Transverse colon (tissue), 4 donors: Measurements from ENCODE around the gene CREB3L4. TPM values are rescaled to one million over a fixed set of nuclear protein-coding genes. Genes with fewer than 3 reads are reported as not detected.

Source experiments
- DNase-seq: peaks from one replicate; pipeline ENCODE4 v3.0.0-alpha.2; 2019
- H3K27ac ChIP-seq, 4 donors: fragments of 200-600 bp; sonication (generic); 2 replicates each; pipeline ENCODE4 v1.5.1; 2016 to 2018; ENCODE audit warnings: inconsistent platforms in 4 of 4
- H3K27me3 ChIP-seq: fragments of 200-600 bp; sonication (generic); 2 replicates; pipeline ENCODE4 v1.5.1; 2017; ENCODE audit warnings: inconsistent platforms
- H3K36me3 ChIP-seq, 4 donors: fragments of 200-600 bp; sonication (generic); 2 replicates each; pipeline ENCODE4 v1.5.1; 2017 to 2019; ENCODE audit warnings: inconsistent platforms in 4 of 4
- H3K4me1 ChIP-seq, 4 donors: fragments of 200-600 bp; sonication (generic); 2 replicates each; pipeline ENCODE4 v1.5.1; 2017 to 2020; ENCODE audit warnings: inconsistent platforms in 4 of 4
- H3K4me3 ChIP-seq, 4 donors: fragments of 200-600 bp; sonication (generic); 1 replicate in 1 of 4; 2 replicates in 3 of 4; pipeline versions ENCODE4 v1.5.1 to v1.6.1; 2017 to 2019; ENCODE audit warnings: inconsistent platforms in 4 of 4
- H3K9me3 ChIP-seq, 2 donors: fragments of 200-600 bp; sonication (generic); 2 replicates each; pipeline ENCODE4 v1.5.1; 2017 to 2019; ENCODE audit warnings: inconsistent platforms in 2 of 2
- CTCF ChIP-seq, 5 experiments: fragments of 200-600 bp in 3 of 5; fragments of 450-650 bp in 2 of 5; sonication (generic) in 3 of 5; IDR thresholded peaks; 1 replicate in 2 of 5; 2 replicates in 3 of 5; pipeline ENCODE4 v1.5.1; 2016 to 2017; ENCODE audit warnings: antibody characterized with exemption in 5 of 5, inconsistent platforms in 3 of 5, mild to moderate bottlenecking in 2 of 5, moderate library complexity in 1 of 5
- EP300 ChIP-seq: sonication (generic); formaldehyde crosslinking; IDR thresholded peaks from one replicate; pipeline ENCODE4 v1.6.1; 2017; ENCODE audit warnings: antibody characterized with exemption, low read depth
- POLR2A ChIP-seq: fragments of 450-650 bp; IDR thresholded peaks from one replicate; pipeline ENCODE4 v1.6.1; 2016; ENCODE audit warnings: antibody characterized with exemption, mild to moderate bottlenecking, moderate library complexity
- POLR2AphosphoS5 ChIP-seq, 3 donors: sonication (generic); formaldehyde crosslinking; IDR thresholded peaks; one replicate each; pipeline ENCODE4 v1.6.1; 2016; ENCODE audit warnings: antibody characterized with exemption in 3 of 3
- WGBS, 2 donors: methylation state at CpG; one replicate each; pipeline ENCODE4 v1.1.5; 2018; ENCODE audit warnings: low coverage in 1 of 2; 5-methylcytosine and 5-hydroxymethylcytosine counted together
- in situ Hi-C, 4 donors: fragments of 200-750 bp; cut with MboI; loops; one replicate each; pipeline versions ENCODE4 v1.15.0 to v1.15.1; 2017; ENCODE audit warnings: low sequenced_read_pairs in 3 of 4, low pct_ligation_motif_present in 1 of 4, low pct_unique_long_range_greater_than_20kb in 1 of 4
- intact Hi-C: fragments of 100-400 bp; cut with DNase I; formaldehyde crosslinking; loops from one replicate; pipeline ENCODE4 v1.15.1; 2023; ENCODE audit warnings: low total_unique reads
- total RNA-seq, 4 donors: library from RNA; depleted of rRNA; stranded (reverse); fragments of >200 nt; gene quantifications; one replicate each; pipeline ENCODE4 v1.1.0, GENCODE V29; 2016

The CREB3L4 gene
- total RNA-seq, 4 donors from 2014 or later = 2.2 to 18.7 (median 11.6) TPM

DNA sequence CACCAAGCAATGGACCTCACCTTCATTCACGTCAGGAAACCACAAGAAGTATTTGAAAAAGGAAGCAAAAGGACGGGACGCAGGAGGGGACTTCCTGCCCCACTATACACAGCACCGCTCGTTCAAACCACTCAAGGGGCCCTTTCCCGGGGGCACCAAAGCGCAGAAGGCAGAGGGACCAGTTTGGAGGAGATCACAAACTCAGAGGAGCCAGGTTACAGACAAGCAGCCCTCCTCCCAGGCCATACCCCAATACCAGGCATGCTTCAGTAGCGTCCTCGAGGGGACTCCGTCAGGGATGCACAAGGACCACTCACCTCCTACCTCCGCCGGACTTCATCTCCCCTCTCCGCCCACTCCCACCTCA lies 10.0 kb upstream of the CREB3L4 start:
- peak; percentile 46 for DNase-seq
- Histone ChIP-seq H3K36me3 (peaks cover 0 to 3% (median 0%) of the 10 kb centered on the region in 4 donors), H3K27ac (peak overlapping the region; percentile 94 to 98 (median 96)), H3K4me1 (peaks cover 27 to 45% (median 36%) of the 10 kb centered on the region in 4 donors), H3K9me3 (no peaks in the 10 kb centered on the region), H3K27me3 (no peaks in the 10 kb centered on the region), H3K4me3 (peak overlapping the region; percentile 79 to 98 (median 91))
- TF ChIP-seq EP300 (no peak), POLR2AphosphoS5 (IDR thresholded peaks at IDR 0.05) (no peak), CTCF (IDR thresholded peaks at IDR 0.05) (no peak), POLR2A (no peak)
- WGBS, 2 donors = 0 to 1% methylated on average over 7 to 13 of the region's 13 CpGs
- in situ Hi-C loops = loop anchor here in 1 of 4 donors (25.0 kb wide), 1 partner anchor 295 kb away; the partner anchor contains the start of genes ILF2 and SNAPIN
- intact Hi-C loops = no loop called here

GRCh38 chr1:153958111-153958960 lies 9.4 kb upstream of the CREB3L4 start, which contains the start of gene CRTC2:
CRTC2 (minus strand) TSS chr1:153958612; CDS start chr1:153958497, 115 bp downstream.
- Histone ChIP-seq H3K4me3 (peak within 1 kb of the TSS; percentile 79 to 98 (median 91)), H3K4me1 (peaks cover 27 to 47% (median 38%) of the 10 kb centered on the region in 4 donors), H3K27ac (peak within 1 kb of the TSS; percentile 94 to 98 (median 96)), H3K9me3 (no peaks in the 10 kb centered on the region), H3K27me3 (no peaks in the 10 kb centered on the region), H3K36me3 (no peaks in the 10 kb centered on the region)
- intact Hi-C loops = no loop called here
- TF ChIP-seq EP300 (no peak), POLR2A (peak; percentile 82), POLR2AphosphoS5 (IDR thresholded peaks at IDR 0.05) (peak; percentile 75 to 86 (median 84))
- peak; percentile 99 for DNase-seq
- in situ Hi-C loops = loop anchor here in 1 of 4 donors (25.0 kb wide), 1 partner anchor 296 kb away; the partner anchor contains the start of genes ILF2 and SNAPIN
- WGBS, 2 donors = 0% methylated on average over 17 to 67 of the region's 75 CpGs

DNA sequence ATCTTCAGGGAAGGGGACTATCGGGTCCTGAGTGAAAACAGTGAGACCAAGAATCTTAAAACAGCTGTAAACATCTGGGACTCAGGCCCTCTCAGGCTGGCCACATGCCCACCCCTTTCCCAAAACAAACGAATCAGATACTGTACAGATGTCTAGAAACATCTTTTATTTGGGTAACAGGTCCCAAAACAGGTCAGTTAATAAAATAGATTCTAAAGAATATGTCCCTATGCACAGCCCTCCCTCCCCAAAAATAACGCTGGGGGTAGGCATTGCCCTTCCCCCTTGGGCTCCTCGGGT lies 8.8 kb upstream of the CREB3L4 start:
- intact Hi-C loops (no loop called here), in situ Hi-C loops (loop anchor here in 1 of 4 donors (25.0 kb wide), 1 partner anchor 297 kb away; the partner anchor contains the start of genes ILF2 and SNAPIN)
- Histone ChIP-seq H3K27me3 (no peaks in the 10 kb centered on the region), H3K36me3 (no peaks in the 10 kb centered on the region), H3K9me3 (no peaks in the 10 kb centered on the region), H3K4me3 (peak overlapping the region in 3 of 4 donors; percentile 86 to 98 (median 96)), H3K4me1 (peaks cover 27 to 48% (median 40%) of the 10 kb centered on the region in 4 donors), H3K27ac (peak overlapping the region; percentile 94 to 98 (median 96))
- peak; percentile 29 for DNase-seq
- TF ChIP-seq POLR2AphosphoS5 (IDR thresholded peaks at IDR 0.05) = no peak
- no peak for TF ChIP-seq EP300
- TF ChIP-seq POLR2A = no peak
- no peak for TF ChIP-seq CTCF (IDR thresholded peaks at IDR 0.05)
- WGBS, 2 donors = 3 to 16% methylated on average over 3 to 4 of the region's 4 CpGs

DNA sequence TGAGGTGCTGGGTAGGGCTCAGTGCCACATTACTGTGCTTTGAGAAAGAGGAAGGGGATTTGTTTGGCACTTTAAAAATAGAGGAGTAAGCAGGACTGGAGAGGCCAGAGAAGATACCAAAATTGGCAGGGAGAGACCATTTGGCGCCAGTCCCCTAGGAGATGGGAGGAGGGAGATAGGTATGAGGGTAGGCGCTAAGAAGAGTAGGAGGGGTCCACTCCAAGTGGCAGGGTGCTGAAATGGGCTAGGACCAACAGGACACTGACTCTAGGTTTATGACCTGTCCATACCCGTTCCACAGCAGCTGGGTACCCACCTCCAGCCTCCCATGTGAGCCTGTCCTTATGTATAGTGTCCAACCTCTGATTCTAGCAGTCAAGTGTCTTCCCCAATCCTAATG lies 8.2 kb upstream of the CREB3L4 start:
- intact Hi-C loops = no loop called here
- no peak overlapping the region for H3K4me3 ChIP-seq
- in situ Hi-C loops = loop anchor here in 1 of 4 donors (25.0 kb wide), 1 partner anchor 297 kb away; the partner anchor contains the start of genes ILF2 and SNAPIN

More for the DNA sequence above, 8.2 kb upstream of the CREB3L4 start:
- WGBS, 2 donors = 85% methylated on average over 2 to 3 of the region's 3 CpGs
- DNase-seq = no peak
- no peak for TF ChIP-seq CTCF (IDR thresholded peaks at IDR 0.05)
- no peak for TF ChIP-seq EP300
- no peak for TF ChIP-seq POLR2A
- no peak for TF ChIP-seq POLR2AphosphoS5 (IDR thresholded peaks at IDR 0.05)
- peaks cover 27 to 53% (median 45%) of the 10 kb centered on the region in 4 donors for H3K4me1 ChIP-seq
- H3K9me3 ChIP-seq = no peaks in the 10 kb centered on the region
- H3K27me3 ChIP-seq = no peaks in the 10 kb centered on the region
- H3K27ac ChIP-seq = peak overlapping the region; percentile 94 to 98 (median 96)
- H3K36me3 ChIP-seq = no peaks in the 10 kb centered on the region
